ENCODE results near the gene ATF7IP.

GRCh38 chr12:14393751-14394150, 28.3 kb downstream of the ATF7IP start:
- TF ChIP-seq CTCF (IDR thresholded peaks at IDR 0.05) = no peak
- TF ChIP-seq ZFX (IDR thresholded peaks at IDR 0.05; ENCODE audit: borderline replicate concordance) = no peak

Data from 22Rv1 (cell line).